GM12891 (cell line): ENCODE results near the gene EXOC7.

Experiments
- POLR2A ChIP-seq: IDR thresholded peaks from 2 replicates; pipeline ENCODE4 v1.6.1; 2011; ENCODE audit warnings: low read depth, low read length, control low read depth
- SPI1 ChIP-seq: IDR thresholded peaks from 2 replicates; pipeline ENCODE4 v1.6.1; 2011; ENCODE audit warnings: low read depth, low read length, control low read depth
- TAF1 ChIP-seq: IDR thresholded peaks from 2 replicates; pipeline ENCODE4 v1.6.1; 2011; ENCODE audit warnings: low read depth, low read length, control low read depth

- TF ChIP-seq POLR2A (peak; percentile 85), TAF1 (peak; percentile 69), SPI1 (peak; percentile 86)
Measured at GRCh38 chr17:76103274-76104139, at the start of gene EXOC7.
